ENCODE data around the gene ATOH8. TPM values are rescaled to one million over a fixed set of nuclear protein-coding genes. Genes with fewer than 3 reads are reported as not detected.

ATOH8 gene
- total RNA-seq, 4 donors from 2014 or later, result 82.8 to 260 (median 167) TPM

DNA sequence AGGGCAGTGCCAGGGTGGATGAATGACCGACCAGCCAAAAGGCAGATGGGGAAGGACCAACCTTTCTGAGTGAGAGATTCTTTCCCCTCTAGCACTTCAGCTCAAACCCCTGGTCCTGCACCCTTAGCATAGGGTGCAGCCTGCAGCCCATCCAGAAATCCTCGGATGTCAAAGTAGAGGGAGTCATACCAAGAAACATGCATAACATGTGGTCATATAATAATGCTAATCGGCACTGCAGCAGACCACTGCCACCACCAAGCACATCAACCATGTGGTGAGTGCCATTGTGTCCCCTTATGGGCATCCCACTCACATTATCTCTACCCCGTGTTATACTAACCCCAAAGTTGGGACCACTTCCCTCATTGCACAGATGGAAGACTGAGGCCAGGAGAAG is 17.7 kb downstream of the ATOH8 start:
- intact Hi-C loops (cut with DNase I), result no loop called here
- Histone ChIP-seq H3K9me3 (no peaks in the 10 kb centered on the region), H3K4me3 (replicated peaks in 1 of 3) (no peak overlapping the region), H3K27ac (peak overlapping the region; percentile 96 to 99 (median 97)), H3K4me1 (peaks cover 87 to 97% of the 10 kb centered on the region in 2 donors), H3K36me3 (peaks cover 8 to 58% of the 10 kb centered on the region in 2 donors), H3K27me3 (no peaks in the 10 kb centered on the region)
- WGBS, 2 donors, result 68 to 77% methylated on average over 4 of the region's 4 CpGs
- TF ChIP-seq, protein P1, sequence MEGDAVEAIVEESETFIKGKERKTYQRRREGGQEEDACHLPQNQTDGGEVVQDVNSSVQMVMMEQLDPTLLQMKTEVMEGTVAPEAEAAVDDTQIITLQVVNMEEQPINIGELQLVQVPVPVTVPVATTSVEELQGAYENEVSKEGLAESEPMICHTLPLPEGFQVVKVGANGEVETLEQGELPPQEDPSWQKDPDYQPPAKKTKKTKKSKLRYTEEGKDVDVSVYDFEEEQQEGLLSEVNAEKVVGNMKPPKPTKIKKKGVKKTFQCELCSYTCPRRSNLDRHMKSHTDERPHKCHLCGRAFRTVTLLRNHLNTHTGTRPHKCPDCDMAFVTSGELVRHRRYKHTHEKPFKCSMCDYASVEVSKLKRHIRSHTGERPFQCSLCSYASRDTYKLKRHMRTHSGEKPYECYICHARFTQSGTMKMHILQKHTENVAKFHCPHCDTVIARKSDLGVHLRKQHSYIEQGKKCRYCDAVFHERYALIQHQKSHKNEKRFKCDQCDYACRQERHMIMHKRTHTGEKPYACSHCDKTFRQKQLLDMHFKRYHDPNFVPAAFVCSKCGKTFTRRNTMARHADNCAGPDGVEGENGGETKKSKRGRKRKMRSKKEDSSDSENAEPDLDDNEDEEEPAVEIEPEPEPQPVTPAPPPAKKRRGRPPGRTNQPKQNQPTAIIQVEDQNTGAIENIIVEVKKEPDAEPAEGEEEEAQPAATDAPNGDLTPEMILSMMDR (IDR thresholded peaks at IDR 0.05), result no peak
- TF ChIP-seq POLR2A (IDR thresholded peaks at IDR 0.05), result no peak
- DNase-seq, result no peak

DNA sequence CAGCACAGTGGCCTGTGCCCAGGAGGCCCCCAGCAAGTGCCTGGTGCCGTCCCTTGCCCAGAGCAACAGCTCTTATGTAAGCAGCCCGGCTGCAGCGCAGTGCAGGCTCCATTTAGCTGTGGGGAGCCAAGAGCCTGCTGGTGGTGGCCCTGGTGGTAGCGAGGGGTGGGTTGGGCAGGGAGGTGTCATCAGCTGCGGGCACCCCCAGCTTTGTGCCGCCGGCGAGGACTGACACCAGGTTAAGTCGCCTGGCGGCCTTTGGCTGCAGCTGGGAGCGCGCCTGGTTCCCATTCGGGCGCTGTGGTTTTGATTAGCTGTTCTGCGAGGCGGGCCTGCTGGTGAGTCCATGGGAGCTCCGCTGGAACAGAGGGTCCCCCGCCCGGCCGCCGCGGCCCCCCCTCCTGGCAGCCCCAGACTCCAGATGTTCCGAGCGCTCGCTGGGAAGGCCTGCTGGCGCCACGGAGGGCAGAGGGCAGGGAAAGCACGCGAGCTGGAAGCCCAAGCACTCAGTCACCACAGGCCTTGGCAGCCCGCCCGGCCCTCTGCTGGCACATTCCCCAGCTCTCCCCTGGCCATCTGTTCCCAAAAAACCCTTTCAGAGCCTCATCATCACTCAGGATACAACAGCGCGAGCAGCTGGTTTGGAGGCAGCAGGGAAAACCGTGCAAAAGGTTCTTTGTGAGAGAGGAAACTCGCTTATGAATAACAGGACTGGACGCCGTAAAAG is 18.4 kb downstream of the ATOH8 start:
- TF ChIP-seq POLR2A (IDR thresholded peaks at IDR 0.05), result peak; percentile 29 to 74
- TF ChIP-seq, protein P1 (IDR thresholded peaks at IDR 0.05), result peak in 3 of 6 experiments; percentile 28 to 47 (median 31)
- H3K9me3 ChIP-seq, result no peaks in the 10 kb centered on the region
- H3K36me3 ChIP-seq, result peaks cover 9 to 55% of the 10 kb centered on the region in 2 donors
- no peaks in the 10 kb centered on the region for H3K27me3 ChIP-seq
- peak overlapping the region; percentile 96 to 99 (median 97) for H3K27ac ChIP-seq
- peak; percentile 99 for DNase-seq
- peak overlapping the region in 1 of 3 donors; percentile 3 for H3K4me3 ChIP-seq (replicated peaks in 1 of 3)
- intact Hi-C loops (cut with DNase I), result no loop called here
- H3K4me1 ChIP-seq, result peaks cover 88 to 97% of the 10 kb centered on the region in 2 donors
- 0 to 2% methylated on average over 12 to 30 of the region's 37 CpGs for WGBS, 2 donors

DNA sequence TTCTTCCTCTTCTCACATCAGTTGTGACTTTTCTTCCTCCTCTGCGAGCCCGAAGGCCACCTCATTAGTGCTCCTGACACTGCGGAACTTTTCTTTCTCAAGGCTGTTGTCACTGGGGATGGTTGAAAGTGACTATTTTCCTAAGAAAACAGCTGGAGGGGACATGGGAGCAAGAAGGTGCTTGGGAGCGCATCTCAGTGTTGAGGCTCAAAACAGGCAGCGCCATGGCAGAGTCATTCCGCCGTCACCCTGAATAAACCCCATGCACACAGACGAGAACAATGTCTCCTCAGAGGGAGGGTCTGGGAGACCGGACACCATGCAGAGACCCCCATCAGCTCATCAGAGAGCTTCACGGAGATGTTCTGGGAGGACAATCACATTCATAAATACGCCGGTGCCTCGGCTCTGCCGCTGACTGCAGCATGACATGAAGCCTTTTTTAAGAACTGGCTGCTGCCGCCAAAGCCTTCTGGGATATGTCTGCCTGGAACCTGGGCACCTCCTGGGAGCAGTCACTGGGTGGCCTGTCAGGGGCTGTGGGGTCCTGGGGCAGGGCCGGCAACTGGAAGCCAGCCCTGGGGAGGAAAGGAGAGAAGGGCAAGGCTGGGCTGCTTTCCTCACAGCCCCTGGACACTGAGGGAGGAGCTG is 19.2 kb downstream of the ATOH8 start:
- Histone ChIP-seq H3K36me3 (peaks cover 9 to 51% of the 10 kb centered on the region in 2 donors), H3K9me3 (no peaks in the 10 kb centered on the region), H3K4me3 (replicated peaks in 1 of 3) (peak overlapping the region in 1 of 3 donors; percentile 3), H3K27ac (peak overlapping the region; percentile 90 to 99 (median 96)), H3K27me3 (no peaks in the 10 kb centered on the region), H3K4me1 (peaks cover 86 to 97% of the 10 kb centered on the region in 2 donors)
- intact Hi-C loops (cut with DNase I), result no loop called here
- no peak for DNase-seq
- TF ChIP-seq, protein P1 (IDR thresholded peaks at IDR 0.05), result no peak
- no peak for TF ChIP-seq POLR2A (IDR thresholded peaks at IDR 0.05)
- 59 to 78% methylated on average over 8 to 16 of the region's 16 CpGs for WGBS, 2 donors

DNA sequence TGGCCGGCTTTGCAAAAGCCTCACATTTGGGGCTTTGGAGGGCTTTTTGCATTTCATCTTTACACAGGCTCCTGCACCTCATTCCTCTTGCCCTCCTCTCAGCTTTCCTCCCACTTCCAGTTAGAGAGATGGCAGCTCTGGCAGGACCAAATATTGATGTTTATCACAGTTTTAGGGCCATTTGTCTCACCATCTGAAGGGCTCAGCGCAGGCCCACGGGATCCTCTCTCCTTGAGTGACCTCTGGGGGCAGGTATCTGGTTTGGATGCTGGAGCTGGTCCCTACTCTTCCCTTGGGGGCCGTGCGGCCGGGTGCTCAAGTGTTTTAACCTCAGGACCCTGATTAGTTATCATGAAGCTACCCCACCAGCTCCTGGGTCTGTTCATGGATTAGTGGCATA is 19.9 kb downstream of the ATOH8 start:
- Histone ChIP-seq H3K27me3 (no peaks in the 10 kb centered on the region), H3K9me3 (no peaks in the 10 kb centered on the region), H3K4me1 (peaks cover 82 to 97% of the 10 kb centered on the region in 2 donors), H3K27ac (peak overlapping the region; percentile 90 to 99 (median 96)), H3K4me3 (replicated peaks in 1 of 3) (no peak overlapping the region), H3K36me3 (peaks cover 15 to 44% of the 10 kb centered on the region in 2 donors)
- 82 to 84% methylated on average over 6 of the region's 6 CpGs for WGBS, 2 donors
- no peak for DNase-seq
- intact Hi-C loops (cut with DNase I), result no loop called here
- no peak for TF ChIP-seq POLR2A (IDR thresholded peaks at IDR 0.05)
- TF ChIP-seq, protein P1 (IDR thresholded peaks at IDR 0.05), result no peak

Measured in thyroid gland (tissue), 4 donors.